HL-60 (cell line): ENCODE data around the gene NF1.

Experiments used
- GABPA ChIP-seq: IDR thresholded peaks from 2 replicates; pipeline ENCODE4 v1.6.1; 2012; ENCODE audit warnings: low read depth
- POLR2AphosphoS5 ChIP-seq: IDR thresholded peaks from 2 replicates; pipeline ENCODE4 v1.6.1; 2012; ENCODE audit warnings: low read depth
- SPI1 ChIP-seq: IDR thresholded peaks from 2 replicates; pipeline ENCODE4 v1.6.1; 2012; ENCODE audit warnings: low read depth, mild to moderate bottlenecking, borderline replicate concordance
- TF ChIP-seq, protein P1 (sequence below): IDR thresholded peaks from one replicate; pipeline ENCODE4 v1.5.1; 2011; ENCODE audit warnings: low read length, control low read depth, inconsistent platforms; ENCODE audit not compliant: insufficient read depth
- TF ChIP-seq, protein P2 (sequence below): IDR thresholded peaks from 2 replicates; pipeline ENCODE4 v1.6.1; 2012; ENCODE audit warnings: low read depth; ENCODE audit not compliant: insufficient replicate concordance

DNA sequence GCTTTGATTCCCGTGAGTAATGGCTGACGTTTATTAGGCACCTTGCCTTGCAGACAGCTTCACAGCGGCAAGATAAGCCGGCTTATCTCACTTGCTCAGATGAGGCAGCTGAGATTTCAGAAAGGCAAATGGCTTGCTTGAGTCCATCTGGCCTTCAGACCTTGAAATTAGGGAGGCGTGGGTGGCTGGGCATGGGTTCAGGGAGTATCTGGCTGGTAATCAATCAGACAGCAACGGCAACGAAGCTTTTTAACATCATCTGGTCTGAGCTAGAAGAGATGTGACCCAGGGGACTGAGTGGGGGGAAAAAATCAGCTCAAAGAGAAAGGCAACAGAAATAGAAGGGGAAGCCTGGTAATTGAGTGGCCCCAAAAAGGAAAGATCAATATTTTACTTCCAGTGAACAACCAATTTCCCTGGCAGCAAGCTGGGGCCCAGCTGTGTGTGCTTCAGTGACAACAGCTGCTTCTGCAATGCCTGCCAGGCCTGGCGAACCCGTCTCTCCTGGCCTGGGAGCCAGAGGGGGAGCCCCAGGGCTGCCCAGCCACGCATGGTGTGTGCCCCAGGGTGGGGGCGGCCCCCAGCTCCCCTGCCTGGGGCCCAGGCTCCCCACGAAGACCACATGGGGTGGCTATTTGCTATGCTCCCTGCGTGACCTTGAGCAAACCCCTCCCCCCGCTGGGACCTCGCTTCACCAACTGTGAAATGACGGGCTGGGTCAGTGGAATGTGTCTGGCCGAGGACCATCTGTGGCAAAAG, 330.7 kb downstream of the NF1 start:
- TF ChIP-seq, protein P1, sequence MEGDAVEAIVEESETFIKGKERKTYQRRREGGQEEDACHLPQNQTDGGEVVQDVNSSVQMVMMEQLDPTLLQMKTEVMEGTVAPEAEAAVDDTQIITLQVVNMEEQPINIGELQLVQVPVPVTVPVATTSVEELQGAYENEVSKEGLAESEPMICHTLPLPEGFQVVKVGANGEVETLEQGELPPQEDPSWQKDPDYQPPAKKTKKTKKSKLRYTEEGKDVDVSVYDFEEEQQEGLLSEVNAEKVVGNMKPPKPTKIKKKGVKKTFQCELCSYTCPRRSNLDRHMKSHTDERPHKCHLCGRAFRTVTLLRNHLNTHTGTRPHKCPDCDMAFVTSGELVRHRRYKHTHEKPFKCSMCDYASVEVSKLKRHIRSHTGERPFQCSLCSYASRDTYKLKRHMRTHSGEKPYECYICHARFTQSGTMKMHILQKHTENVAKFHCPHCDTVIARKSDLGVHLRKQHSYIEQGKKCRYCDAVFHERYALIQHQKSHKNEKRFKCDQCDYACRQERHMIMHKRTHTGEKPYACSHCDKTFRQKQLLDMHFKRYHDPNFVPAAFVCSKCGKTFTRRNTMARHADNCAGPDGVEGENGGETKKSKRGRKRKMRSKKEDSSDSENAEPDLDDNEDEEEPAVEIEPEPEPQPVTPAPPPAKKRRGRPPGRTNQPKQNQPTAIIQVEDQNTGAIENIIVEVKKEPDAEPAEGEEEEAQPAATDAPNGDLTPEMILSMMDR: no peak
- TF ChIP-seq POLR2AphosphoS5: no peak
- TF ChIP-seq GABPA: no peak
- TF ChIP-seq, protein P2, sequence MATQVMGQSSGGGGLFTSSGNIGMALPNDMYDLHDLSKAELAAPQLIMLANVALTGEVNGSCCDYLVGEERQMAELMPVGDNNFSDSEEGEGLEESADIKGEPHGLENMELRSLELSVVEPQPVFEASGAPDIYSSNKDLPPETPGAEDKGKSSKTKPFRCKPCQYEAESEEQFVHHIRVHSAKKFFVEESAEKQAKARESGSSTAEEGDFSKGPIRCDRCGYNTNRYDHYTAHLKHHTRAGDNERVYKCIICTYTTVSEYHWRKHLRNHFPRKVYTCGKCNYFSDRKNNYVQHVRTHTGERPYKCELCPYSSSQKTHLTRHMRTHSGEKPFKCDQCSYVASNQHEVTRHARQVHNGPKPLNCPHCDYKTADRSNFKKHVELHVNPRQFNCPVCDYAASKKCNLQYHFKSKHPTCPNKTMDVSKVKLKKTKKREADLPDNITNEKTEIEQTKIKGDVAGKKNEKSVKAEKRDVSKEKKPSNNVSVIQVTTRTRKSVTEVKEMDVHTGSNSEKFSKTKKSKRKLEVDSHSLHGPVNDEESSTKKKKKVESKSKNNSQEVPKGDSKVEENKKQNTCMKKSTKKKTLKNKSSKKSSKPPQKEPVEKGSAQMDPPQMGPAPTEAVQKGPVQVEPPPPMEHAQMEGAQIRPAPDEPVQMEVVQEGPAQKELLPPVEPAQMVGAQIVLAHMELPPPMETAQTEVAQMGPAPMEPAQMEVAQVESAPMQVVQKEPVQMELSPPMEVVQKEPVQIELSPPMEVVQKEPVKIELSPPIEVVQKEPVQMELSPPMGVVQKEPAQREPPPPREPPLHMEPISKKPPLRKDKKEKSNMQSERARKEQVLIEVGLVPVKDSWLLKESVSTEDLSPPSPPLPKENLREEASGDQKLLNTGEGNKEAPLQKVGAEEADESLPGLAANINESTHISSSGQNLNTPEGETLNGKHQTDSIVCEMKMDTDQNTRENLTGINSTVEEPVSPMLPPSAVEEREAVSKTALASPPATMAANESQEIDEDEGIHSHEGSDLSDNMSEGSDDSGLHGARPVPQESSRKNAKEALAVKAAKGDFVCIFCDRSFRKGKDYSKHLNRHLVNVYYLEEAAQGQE: no peak
- no peak for TF ChIP-seq SPI1
